Measurements from ENCODE around the gene TBRG4. TPM values are rescaled to one million over a fixed set of nuclear protein-coding genes. Genes with fewer than 3 reads are reported as not detected.

TBRG4 gene
- total and polyA plus RNA-seq, 2 donors (not counting 3 experiments of a cell fraction or from before 2014, with no cell fraction given): 43.7 to 56.7 TPM

GRCh38 chr7:45149606-45150005 is 38.1 kb upstream of the TBRG4 start:
- Histone ChIP-seq H3K9ac (replicated peaks; ENCODE audit: extremely low read depth, insufficient read depth, low read length) (no peak overlapping the region), H3K9me3 (replicated peaks; ENCODE audit: control insufficient read depth, insufficient read depth, low read length) (no peaks in the 10 kb centered on the region), H2AFZ (ENCODE audit: low read depth, low read length) (no peak overlapping the region), H4K20me1 (replicated peaks; ENCODE audit: control insufficient read depth, extremely low read depth, insufficient read depth, low read length) (no peaks in the 10 kb centered on the region), H3K9me1 (replicated peaks; ENCODE audit: control insufficient read depth, extremely low read depth, insufficient read depth, low read length) (no peaks in the 10 kb centered on the region), H3K79me2 (ENCODE audit: control insufficient read depth, insufficient read depth, low read length) (no peaks in the 10 kb centered on the region), H3K4me3 (replicated peaks in 1 of 3; ENCODE audit: insufficient read depth in 1 of 3, low read depth in 1 of 3, low read length in 3 of 3) (no peak overlapping the region), H3K27ac (ENCODE audit: insufficient read depth, low read depth, low read length) (no peak overlapping the region), H3K4me1 (ENCODE audit: control insufficient read depth, extremely low read depth, insufficient read depth, low read length) (no peaks in the 10 kb centered on the region), H3K36me3 (ENCODE audit: control insufficient read depth in 2 of 2, extremely low read depth in 1 of 2, insufficient read depth in 2 of 2, low read length in 2 of 2) (no peaks in the 10 kb centered on the region), H3K27me3 (ENCODE audit: control insufficient read depth in 2 of 2, insufficient read depth in 2 of 2, low read length in 2 of 2) (peaks cover 0 to 3% of the 10 kb centered on the region in 2 experiments), H3K4me2 (ENCODE audit: insufficient read depth, low read length) (no peak overlapping the region)
- dilution Hi-C loops (cut with MboI; ENCODE audit: extremely low pct_ligation_motif_present, low sequenced_read_pairs) (no loop called here), intact Hi-C loops (cut with micrococcal nuclease) (no loop called here)
- ChIA-PET POLR2A (no interaction called here), CTCF (no interaction called here)
- TF ChIP-seq EZH2 (IDR thresholded peaks at IDR 0.05; ENCODE audit: borderline replicate concordance, low read depth, low read length, severe bottlenecking): no peak
- FAIRE-seq (no peak), DNase-seq (ENCODE audit: low read depth, low spot score) (no peak)
- BruUV-seq (replicated peaks): no TSS peak

GRCh38 chr7:45148653-45148973 is 37.1 kb upstream of the TBRG4 start:
- Histone ChIP-seq H3K4me1 (ENCODE audit: control insufficient read depth, extremely low read depth, insufficient read depth, low read length) (no peaks in the 10 kb centered on the region), H3K27ac (ENCODE audit: insufficient read depth, low read depth, low read length) (no peak overlapping the region), H2AFZ (ENCODE audit: low read depth, low read length) (no peak overlapping the region), H3K27me3 (ENCODE audit: control insufficient read depth in 2 of 2, insufficient read depth in 2 of 2, low read length in 2 of 2) (peaks cover 0 to 6% of the 10 kb centered on the region in 2 experiments), H3K9me3 (replicated peaks; ENCODE audit: control insufficient read depth, insufficient read depth, low read length) (no peaks in the 10 kb centered on the region), H3K79me2 (ENCODE audit: control insufficient read depth, insufficient read depth, low read length) (no peaks in the 10 kb centered on the region), H4K20me1 (replicated peaks; ENCODE audit: control insufficient read depth, extremely low read depth, insufficient read depth, low read length) (no peaks in the 10 kb centered on the region), H3K36me3 (ENCODE audit: control insufficient read depth in 2 of 2, extremely low read depth in 1 of 2, insufficient read depth in 2 of 2, low read length in 2 of 2) (no peaks in the 10 kb centered on the region), H3K9me1 (replicated peaks; ENCODE audit: control insufficient read depth, extremely low read depth, insufficient read depth, low read length) (no peaks in the 10 kb centered on the region), H3K9ac (replicated peaks; ENCODE audit: extremely low read depth, insufficient read depth, low read length) (no peak overlapping the region), H3K4me2 (ENCODE audit: insufficient read depth, low read length) (no peak overlapping the region), H3K4me3 (replicated peaks in 1 of 3; ENCODE audit: insufficient read depth in 1 of 3, low read depth in 1 of 3, low read length in 3 of 3) (no peak overlapping the region)
- DNase-seq (ENCODE audit: low read depth, low spot score) (no peak), FAIRE-seq (no peak)
- intact Hi-C loops (cut with micrococcal nuclease) (no loop called here), dilution Hi-C loops (cut with MboI; ENCODE audit: extremely low pct_ligation_motif_present, low sequenced_read_pairs) (no loop called here)
- POLR2A ChIA-PET: no interaction called here
- TF ChIP-seq MYC (IDR thresholded peaks at IDR 0.05; ENCODE audit: low read depth, low read length): no peak
- no peak for TF ChIP-seq JUN (IDR thresholded peaks at IDR 0.05; ENCODE audit: borderline replicate concordance, insufficient read depth, insufficient read length, low read depth)
- TF ChIP-seq FOS (IDR thresholded peaks at IDR 0.05; ENCODE audit: borderline replicate concordance, insufficient read depth, low read length): no peak
- no peak for TF ChIP-seq MAX (IDR thresholded peaks at IDR 0.05; ENCODE audit: insufficient read depth, insufficient read length)
- TF ChIP-seq EZH2 (IDR thresholded peaks at IDR 0.05; ENCODE audit: borderline replicate concordance, low read depth, low read length, severe bottlenecking): no peak
- no peak for TF ChIP-seq CTCF (IDR thresholded peaks at IDR 0.05; ENCODE audit: extremely low read depth in 1 of 2, insufficient read depth in 1 of 2, low read depth in 1 of 2, low read length in 2 of 2)
- TF ChIP-seq POLR2A (IDR thresholded peaks at IDR 0.05; ENCODE audit: low read depth, low read length): no peak
- TF ChIP-seq GATA2 (IDR thresholded peaks at IDR 0.05; ENCODE audit: insufficient read depth, insufficient read length, low read depth, low read length): no peak
- no peak for TF ChIP-seq POLR2AphosphoS5 (IDR thresholded peaks at IDR 0.05; ENCODE audit: insufficient read depth, low read depth, low read length)
- BruUV-seq (replicated peaks): no TSS peak
- CTCF ChIA-PET: interaction anchor here (0.7 to 1.1 kb wide), 2 partner anchors 12 to 111 kb away, joined by 3 read pairs; no protein-coding TSS in a partner anchor
